Endothelial cell of coronary artery (primary cell): ENCODE data around the gene GUCA1C. TPM values are rescaled to one million over a fixed set of nuclear protein-coding genes. Genes with fewer than 3 reads are reported as not detected.

ENCODE experiments used
- total RNA-seq: library from RNA; depleted of rRNA; stranded (reverse); fragments of >200 nt; gene quantifications from 2 replicates; pipeline ENCODE4 v1.2.3, GENCODE V29; 2014

The GUCA1C gene
- total RNA-seq: not detected in 2 replicates

DNA sequence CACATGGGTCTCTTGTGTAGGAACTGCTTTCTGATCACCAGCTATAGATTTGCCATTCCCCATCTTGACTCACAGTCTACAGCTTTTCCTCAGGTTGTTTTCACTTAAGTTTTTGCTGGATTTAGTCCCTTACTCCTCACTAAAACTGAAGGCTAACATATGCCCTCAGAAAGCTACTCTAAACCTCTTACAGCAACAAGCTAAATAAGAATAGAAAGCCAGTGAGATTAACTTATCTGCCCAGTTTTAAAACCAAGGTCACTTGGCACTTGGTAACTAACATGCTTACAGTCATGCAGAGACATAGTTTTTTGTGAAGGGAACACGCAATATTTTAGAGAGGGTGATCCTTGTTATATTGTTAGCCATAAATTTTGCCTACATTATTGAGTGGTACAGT is at the start of gene GUCA1C:
Gene GUCA1C, minus strand, starts transcription at position 180 of the 400 bp plus-strand sequence. Its CDS starts 117 bp downstream, at position 63.

Other genes starting within 250 kb of the GUCA1C start
- not detected in 2 replicates for gene RETNLB, start 196.5 kb downstream of the GUCA1C start, total RNA-seq
- gene TRAT1, start 131.1 kb downstream of the GUCA1C start, total RNA-seq: not detected in 2 replicates
- gene MORC1, start 164.3 kb upstream of the GUCA1C start, total RNA-seq: not detected in 2 replicates
- not detected in 2 replicates for gene C3orf85, start 182.8 kb upstream of the GUCA1C start, total RNA-seq